ENCODE data around the gene FBH1.
"Not testable (repeated sequence)": the region's sequence is repeated elsewhere in the genome, so short reads cannot be mapped to it uniquely, and the experiment has no call there.

The FBH1 gene

GRCh38 chr10:5904227-5904626, 14.2 kb downstream of the FBH1 start:
- no peak for DNase-seq

DNA sequence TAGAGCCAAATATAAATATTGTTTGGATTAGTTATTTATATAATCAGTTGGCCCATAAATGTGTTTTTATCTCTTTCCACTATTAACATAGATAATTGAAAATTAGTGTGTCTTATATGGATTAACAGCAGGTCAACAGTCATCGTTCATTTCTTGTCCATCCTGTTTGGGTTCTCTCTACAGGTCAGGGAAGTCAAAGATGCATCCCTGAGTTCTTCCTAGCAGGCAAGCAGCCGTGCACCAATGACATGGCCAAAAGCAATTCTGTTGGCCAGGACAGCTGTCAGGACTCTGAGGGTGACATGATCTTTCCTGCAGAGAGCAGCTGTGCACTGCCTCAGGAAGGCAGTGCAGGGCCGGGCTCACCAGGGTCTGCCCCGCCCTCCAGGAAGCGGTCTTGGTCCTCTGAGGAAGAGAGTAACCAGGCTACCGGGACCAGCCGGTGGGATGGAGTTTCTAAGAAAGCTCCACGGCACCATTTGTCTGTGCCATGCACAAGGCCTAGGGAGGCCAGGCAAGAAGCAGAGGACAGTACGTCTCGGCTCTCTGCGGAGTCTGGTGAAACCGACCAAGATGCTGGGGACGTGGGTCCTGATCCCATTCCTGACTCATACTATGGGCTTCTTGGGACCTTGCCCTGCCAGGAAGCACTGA, 15.9 kb downstream of the FBH1 start:
- no peak for DNase-seq

- DNase-seq = no peak
Observed at GRCh38 chr10:5906651-5907050, 16.6 kb downstream of the FBH1 start.

- not testable (repeated sequence) for DNase-seq
Observed at GRCh38 chr10:5908676-5909075, 18.6 kb downstream of the FBH1 start.

GRCh38 chr10:5910323-5911100, 20.5 kb downstream of the FBH1 start:
- DNase-seq = no peak

DNA sequence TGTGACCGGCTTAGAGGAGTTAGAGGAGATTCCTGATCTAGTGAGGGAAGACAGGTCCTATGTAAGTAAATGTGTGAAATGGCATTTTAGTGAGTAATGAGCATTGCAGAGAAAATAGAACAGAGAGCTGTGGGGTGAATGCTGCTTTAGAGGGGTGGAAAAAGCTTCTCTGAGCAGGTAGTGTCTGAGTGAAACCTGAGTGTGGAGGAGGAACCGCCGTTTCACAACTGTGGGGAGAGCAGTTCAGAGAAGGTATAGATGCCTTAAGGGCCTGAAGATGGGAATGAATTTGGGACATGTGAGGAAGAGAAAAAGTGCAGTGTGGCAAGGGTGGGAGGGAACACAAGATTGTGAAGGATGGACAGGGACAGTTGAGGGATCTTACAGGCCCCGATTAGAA, 21.6 kb downstream of the FBH1 start:
- DNase-seq = no peak

- DNase-seq = no peak
Observed at GRCh38 chr10:5913736-5914135, 23.7 kb downstream of the FBH1 start.

DNA sequence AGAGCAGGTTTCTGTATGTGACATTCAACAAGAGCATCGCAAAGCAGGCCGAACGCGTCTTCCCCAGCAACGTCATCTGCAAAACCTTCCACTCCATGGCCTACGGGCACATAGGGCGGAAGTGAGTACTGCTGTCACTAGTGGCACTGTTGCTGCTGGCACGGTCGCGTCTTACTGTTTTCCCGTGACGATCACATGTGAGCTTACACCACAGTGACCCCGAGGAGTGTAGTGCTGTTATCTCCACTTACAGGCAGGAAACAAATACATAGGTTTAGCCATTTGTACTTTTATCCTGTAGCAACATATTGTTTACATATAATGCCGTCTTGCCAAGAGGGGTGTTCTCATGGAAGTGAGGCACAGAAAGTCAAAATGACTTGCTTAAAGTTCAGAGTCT, 25.4 kb downstream of the FBH1 start:
- no peak for DNase-seq

DNA sequence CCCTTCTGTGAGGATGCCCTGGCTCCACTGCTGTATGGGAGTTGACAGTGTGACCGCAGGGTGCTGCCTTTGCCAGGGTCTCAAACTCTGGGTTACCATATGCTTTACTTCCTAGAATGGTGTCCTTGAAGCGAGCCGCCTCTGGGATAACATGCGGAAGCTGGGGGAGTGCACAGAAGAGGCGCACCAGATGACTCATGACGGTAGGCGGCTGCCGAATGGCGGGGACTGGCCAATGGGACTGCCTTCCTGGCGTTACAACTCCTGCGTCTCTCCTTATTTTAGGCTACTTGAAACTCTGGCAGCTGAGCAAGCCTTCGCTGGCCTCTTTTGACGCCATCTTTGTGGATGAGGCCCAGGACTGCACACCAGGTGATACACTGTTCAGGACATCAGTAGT, 27.3 kb downstream of the FBH1 start:
- DNase-seq = no peak

DNA sequence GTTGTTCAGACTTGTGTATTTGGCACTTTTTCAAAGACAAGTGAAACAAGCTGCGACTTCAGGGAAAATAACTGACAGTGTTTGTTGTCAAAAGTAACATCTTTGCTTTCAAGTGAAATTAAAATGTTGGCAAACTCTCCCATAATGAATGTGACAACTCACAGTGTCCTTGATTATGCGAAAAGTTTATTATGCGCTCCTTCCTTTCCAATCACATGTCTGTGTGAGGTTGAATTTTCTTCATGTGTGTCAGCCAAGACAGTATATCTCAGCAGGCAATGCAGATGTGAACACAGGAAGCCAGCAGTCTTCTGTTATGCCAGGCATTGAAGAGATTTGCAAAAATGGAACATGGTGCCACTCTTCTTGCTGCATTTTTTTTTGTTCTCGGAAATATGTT, 28.7 kb downstream of the FBH1 start:
- DNase-seq = no peak

GRCh38 chr10:5919568-5919967, 29.5 kb downstream of the FBH1 start:
- no peak for DNase-seq

GRCh38 chr10:5921746-5922145, 31.7 kb downstream of the FBH1 start:
- no peak for DNase-seq

DNA sequence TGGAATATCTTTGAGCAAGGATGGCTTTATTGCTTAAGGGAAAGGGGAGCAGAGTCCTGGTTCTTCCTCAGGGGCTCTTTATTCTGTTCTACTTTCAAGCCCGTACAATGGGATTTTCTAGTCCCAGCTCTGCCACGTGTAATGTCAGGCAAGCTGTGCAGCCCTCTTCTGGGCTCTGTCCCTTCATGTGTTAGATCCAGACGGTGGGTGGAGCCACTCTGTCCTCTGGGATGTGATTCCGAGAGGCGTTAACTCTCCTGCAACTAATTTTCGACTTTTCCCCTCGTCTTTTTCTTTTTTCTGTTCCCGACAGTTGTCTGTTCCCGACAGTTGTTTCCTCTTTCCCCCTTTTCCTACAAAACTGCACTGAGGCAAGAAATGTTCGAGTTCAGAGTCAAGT, 34.8 kb downstream of the FBH1 start:
- DNase-seq = no peak

DNA sequence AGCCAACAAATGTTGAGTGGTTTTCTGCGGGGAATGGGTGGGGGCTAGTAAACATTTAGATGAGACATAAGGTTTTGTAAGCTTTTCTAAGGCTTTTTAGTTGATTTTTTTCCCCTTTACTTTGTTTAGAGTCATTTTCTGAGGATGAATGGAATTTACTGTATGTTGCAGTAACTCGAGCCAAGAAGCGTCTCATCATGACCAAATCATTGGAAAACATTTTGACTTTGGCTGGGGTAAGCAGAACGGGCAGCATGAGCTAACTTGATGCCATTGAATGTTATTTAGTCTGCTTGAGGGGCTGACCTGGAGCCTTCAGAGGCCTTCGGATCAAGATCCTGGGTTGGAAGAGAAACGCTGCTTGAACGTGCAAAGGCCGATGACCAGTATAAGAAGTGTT, 37.3 kb downstream of the FBH1 start:
- no peak for DNase-seq

- DNase-seq = no peak
Observed at GRCh38 chr10:5929442-5929841, 39.4 kb downstream of the FBH1 start.

DNA sequence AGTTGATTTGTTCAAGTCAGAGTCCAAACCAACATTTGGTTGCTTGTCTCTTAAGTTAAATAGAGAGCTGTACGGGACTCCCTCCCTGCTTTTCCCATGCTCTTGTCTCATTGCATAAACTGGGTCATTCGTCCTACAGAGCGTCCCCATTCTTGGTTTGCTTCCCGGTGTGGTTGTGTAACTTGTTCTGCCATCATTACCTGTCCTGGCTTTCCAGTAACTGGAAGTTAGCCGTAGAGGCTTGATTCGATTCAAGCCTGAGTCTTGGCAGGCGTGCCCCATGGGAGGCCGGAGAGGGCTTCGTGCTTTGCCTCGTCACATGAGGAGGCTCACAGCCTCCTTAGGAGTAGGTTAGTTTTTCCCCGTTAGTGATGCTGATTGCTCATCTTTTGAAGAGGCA, 40.2 kb downstream of the FBH1 start:
- DNase-seq = no peak

GRCh38 chr10:5932345-5932744, 42.3 kb downstream of the FBH1 start:
- no peak for DNase-seq

DNA sequence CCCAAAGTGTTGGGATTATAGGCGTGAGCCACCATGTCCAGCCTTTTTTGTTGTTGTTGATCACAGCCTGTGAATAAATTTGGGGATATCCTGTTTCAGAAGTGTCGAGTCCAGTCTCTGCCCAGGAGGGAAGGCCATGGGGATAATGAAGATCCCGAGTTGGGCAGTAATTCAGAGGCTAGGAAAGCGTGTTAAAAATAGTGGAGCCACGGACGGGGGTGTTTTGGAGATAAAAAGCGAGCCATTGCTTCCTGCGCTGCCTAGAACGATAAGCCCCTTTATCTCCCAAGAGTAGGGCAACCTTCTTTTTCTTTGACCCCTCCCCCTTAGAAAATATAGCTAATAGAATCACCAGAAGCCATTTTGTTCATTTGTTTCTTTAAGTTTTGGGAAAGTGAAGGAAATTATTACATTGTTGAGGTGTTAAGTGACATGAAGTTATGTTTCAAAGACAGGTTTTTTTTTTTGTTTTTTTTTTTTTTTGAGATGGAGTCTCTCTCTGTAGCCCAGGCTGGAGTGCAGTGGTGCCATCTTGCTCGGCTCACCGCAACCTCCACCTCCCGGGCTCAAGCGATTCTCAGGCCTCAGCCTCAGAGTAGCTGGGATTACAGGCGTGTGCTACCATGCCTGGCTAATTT, 44.0 kb downstream of the FBH1 start:
- no peak for DNase-seq

DNA sequence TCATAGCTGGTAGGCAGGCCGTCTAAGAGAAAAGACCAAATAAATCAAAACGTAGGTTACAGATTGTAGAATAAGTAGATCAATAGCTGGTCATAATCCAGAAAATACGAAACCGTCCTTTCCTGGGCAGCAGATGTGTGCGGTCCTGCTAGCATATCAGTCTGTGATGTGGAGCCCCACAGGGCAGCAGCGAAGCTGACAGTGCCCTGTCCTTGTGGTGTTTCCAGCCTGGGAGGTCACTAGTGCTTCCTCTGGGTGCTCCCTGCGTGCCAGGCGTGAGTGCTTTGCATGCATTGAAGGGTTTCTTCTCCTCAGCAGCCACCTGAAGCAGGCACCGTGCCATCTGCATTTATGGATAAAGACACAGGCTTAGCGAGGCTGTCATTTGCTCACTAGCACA, 45.6 kb downstream of the FBH1 start:
- no peak for DNase-seq

DNA sequence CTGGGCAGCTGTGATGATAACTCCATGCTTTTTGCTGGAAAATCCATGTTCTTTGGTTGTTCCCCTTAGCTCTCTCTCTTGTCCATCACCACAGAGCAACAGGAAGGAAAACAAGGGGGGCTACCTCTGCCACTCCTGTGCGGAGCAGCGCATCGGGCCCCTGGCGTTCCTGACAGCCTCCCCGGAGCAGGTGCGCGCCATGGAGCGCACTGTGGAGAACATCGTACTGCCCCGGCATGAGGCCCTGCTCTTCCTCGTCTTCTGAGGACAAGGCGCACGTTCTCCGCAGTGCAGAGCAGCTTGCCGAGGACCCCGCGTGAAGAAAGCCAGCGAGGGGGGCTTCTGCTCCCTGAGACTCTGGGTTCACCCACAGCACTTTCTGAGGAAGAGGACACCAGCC, 47.0 kb downstream of the FBH1 start:
- no peak for DNase-seq

DNA sequence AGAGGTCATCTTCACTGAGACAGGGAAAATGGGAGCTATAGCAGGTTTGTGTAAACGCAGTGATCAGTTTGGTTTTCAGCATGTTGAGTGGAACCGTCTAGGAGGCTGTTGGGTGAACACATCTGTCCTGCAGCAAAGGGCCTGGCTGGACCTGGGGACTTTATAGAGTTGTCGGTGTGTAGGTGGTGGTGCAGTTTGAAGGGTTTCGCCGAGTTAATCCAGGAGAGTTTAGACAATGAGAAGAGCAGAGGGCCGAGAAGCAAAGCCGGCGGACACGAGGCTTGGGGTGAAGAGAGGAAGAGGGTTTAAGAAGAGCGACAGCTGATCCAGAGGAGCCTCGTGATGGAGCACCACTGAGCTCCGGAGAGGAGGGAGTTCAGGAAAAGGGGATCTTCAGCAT, 48.2 kb downstream of the FBH1 start:
- no peak for DNase-seq

- DNase-seq = no peak
Observed at GRCh38 chr10:5940807-5941218, 50.8 kb downstream of the FBH1 start.

- DNase-seq = no peak
Observed at GRCh38 chr10:5941579-5941978, 51.5 kb downstream of the FBH1 start.

- DNase-seq = no peak
Observed at GRCh38 chr10:5942001-5942400, 52.0 kb downstream of the FBH1 start.

All from AML-193 (cell line).